Kidney epithelial cell (primary cell): Measurements from ENCODE around the gene ADAMTS3. TPM values are rescaled to one million over a fixed set of nuclear protein-coding genes. Genes with fewer than 3 reads are reported as not detected.

Experiments used
- DNase-seq: peaks from one replicate; pipeline ENCODE4 v3.0.0-alpha.2; 2010; ENCODE audit warnings: low read depth
- H3K27me3 ChIP-seq: 2 replicates; pipeline ENCODE4 v1.6.0; 2011; ENCODE audit warnings: low read length; ENCODE audit not compliant: control insufficient read depth, insufficient read depth
- H3K36me3 ChIP-seq: 2 replicates; pipeline ENCODE4 v1.5.1; 2011; ENCODE audit warnings: low read length; ENCODE audit not compliant: control insufficient read depth, insufficient read depth
- H3K4me3 ChIP-seq: 2 replicates; pipeline ENCODE4 v1.5.1; 2011; ENCODE audit warnings: low read depth, mild to moderate bottlenecking, control low read depth, low read length
- CTCF ChIP-seq: IDR thresholded peaks from 2 replicates; pipeline ENCODE4 v1.5.1; 2011; ENCODE audit warnings: mild to moderate bottlenecking, moderate library complexity, low read length, control low read depth, inconsistent platforms; ENCODE audit not compliant: insufficient read depth, poor library complexity, severe bottlenecking
- total RNA-seq: library from RNA; depleted of rRNA; stranded (reverse); fragments of >200 nt; gene quantifications from 2 replicates; pipeline ENCODE4 v1.2.3, GENCODE V29; 2015

The ADAMTS3 gene
- total RNA-seq, 1 donor from 2014 or later: 3.5 TPM

- TF ChIP-seq CTCF: no peak
- no peak for DNase-seq
- no peak overlapping the region for H3K4me3 ChIP-seq
Observed at GRCh38 chr4:72312032-72312650, 256.9 kb downstream of the ADAMTS3 start.

GRCh38 chr4:72311291-72311690 is 257.7 kb downstream of the ADAMTS3 start:
- TF ChIP-seq CTCF: no peak
- H3K27me3 ChIP-seq: no peaks in the 10 kb centered on the region
- H3K36me3 ChIP-seq: no peaks in the 10 kb centered on the region
- no peak for DNase-seq
- no peak overlapping the region for H3K4me3 ChIP-seq

More at GRCh38 chr4:72312032-72312650, 256.9 kb downstream of the ADAMTS3 start:
- H3K36me3 ChIP-seq: no peaks in the 10 kb centered on the region
- H3K27me3 ChIP-seq: no peaks in the 10 kb centered on the region

DNA sequence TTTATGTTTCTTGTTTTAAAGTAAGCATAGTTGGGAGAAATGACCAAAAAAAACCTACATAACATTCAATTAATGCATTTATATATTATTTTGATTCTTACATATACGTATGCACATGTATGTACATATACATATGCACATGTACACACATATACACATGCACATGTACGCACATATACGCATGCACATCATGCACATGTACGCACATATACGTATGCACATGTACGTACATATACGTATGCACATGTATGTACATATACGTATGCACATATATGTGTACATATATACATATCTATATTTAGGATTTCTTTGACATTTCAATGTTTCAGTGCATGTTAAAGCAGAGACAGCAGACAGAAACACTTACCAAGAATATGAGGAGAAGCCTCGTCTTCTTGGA is 263.4 kb downstream of the ADAMTS3 start:
- TF ChIP-seq CTCF: no peak
- Histone ChIP-seq H3K27me3 (no peaks in the 10 kb centered on the region), H3K36me3 (no peaks in the 10 kb centered on the region), H3K4me3 (no peak overlapping the region)
- DNase-seq: no peak

DNA sequence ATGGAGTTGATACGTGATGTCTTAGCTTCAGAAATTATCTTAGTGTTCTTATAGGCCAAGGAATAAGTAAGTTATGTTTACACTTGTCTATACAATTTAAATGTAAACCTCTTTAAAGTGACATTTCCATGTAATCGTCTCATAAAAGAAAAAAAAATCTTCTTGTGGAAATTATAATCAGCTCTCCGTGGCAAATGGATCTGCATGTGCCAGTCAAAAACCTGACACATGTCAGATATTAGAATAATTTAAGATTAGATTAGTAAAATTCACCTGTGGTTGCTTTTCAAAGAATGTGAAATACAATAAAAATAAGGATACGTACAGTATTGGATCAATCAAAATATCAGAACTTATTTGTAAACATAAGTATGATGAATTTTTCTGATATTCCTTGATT is 263.9 kb downstream of the ADAMTS3 start:
- H3K27me3 ChIP-seq: no peaks in the 10 kb centered on the region
- no peak for DNase-seq
- no peaks in the 10 kb centered on the region for H3K36me3 ChIP-seq
- no peak overlapping the region for H3K4me3 ChIP-seq
- TF ChIP-seq CTCF: no peak

DNA sequence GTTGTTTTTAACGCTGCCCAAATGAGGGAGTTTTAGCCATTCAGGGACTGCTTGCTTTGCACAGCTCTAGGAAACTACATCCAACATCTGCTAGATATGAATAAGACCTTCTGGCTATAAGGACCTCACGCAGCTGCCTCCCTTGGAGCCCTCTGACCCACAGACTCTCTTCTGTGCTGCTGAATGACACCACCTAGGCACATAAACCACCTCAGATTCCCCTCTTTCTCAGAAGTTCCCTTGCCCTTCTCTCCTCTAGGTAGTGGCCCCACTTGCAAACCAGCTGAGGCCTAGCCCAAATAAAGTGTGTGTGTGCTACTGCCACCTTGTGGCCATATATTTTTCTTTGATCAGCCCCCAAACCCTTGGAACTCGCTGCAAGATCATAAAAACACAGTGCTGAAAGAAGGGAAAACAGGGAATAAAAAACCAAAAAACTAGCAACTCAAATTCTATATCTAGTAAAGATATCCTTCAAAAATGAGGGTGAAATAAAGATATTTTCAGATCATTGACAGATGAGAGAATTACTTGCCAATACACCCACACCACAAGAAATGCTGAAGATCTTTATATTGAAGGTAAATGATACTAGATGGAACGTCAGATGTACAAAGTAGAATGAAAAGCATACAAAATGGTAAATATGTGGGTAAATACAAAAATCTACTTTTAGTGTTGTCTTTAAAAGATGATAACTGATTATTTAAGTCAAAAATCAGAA is 265.9 kb downstream of the ADAMTS3 start:
- peak; percentile 64 for TF ChIP-seq CTCF
- no peaks in the 10 kb centered on the region for H3K27me3 ChIP-seq
- H3K4me3 ChIP-seq: no peak overlapping the region
- no peak for DNase-seq
- no peaks in the 10 kb centered on the region for H3K36me3 ChIP-seq
